Mesendoderm (in vitro differentiated cells): ENCODE data around the gene SPINT2.

Experiments
- DNase-seq: peaks from one replicate; pipeline ENCODE4 v3.0.0; 2013
- H2AK5ac ChIP-seq: 2 replicates; pipeline ENCODE4 v1.6.1; 2013; ENCODE audit warnings: low read length, inconsistent platforms
- H2BK120ac ChIP-seq: 2 replicates; pipeline ENCODE4 v1.6.1; 2013; ENCODE audit warnings: low read depth, mild to moderate bottlenecking, low read length, moderate library complexity, mixed read lengths
- H2BK15ac ChIP-seq: replicated peaks from 2 replicates; pipeline ENCODE4 v1.6.1; 2013; ENCODE audit warnings: low read depth, mild to moderate bottlenecking, moderate library complexity
- H2BK5ac ChIP-seq: 2 replicates; pipeline ENCODE4 v1.6.1; 2013; ENCODE audit warnings: low read length, inconsistent platforms
- H3K18ac ChIP-seq: 2 replicates; pipeline ENCODE4 v1.6.1; 2013; ENCODE audit warnings: mild to moderate bottlenecking, low read length, mixed read lengths
- H3K23ac ChIP-seq: one replicate; pipeline ENCODE4 v1.6.1; 2013; ENCODE audit warnings: low read length
- H3K27ac ChIP-seq: 2 replicates; pipeline ENCODE4 v1.5.1; 2013; ENCODE audit warnings: low read depth, mild to moderate bottlenecking, inconsistent platforms, low read length, moderate library complexity
- H3K27me3 ChIP-seq: 2 replicates; pipeline ENCODE4 v1.6.1; 2013; ENCODE audit warnings: low read length, control low read depth, mild to moderate bottlenecking, inconsistent platforms; ENCODE audit not compliant: insufficient read depth, poor library complexity
- H3K36me3 ChIP-seq: 2 replicates; pipeline ENCODE4 v1.6.1; 2013; ENCODE audit warnings: low read length, inconsistent platforms; ENCODE audit not compliant: control insufficient read depth, insufficient read depth
- H3K4ac ChIP-seq: one replicate; pipeline ENCODE4 v1.6.1; 2013; ENCODE audit warnings: low read depth, mild to moderate bottlenecking, low read length, moderate library complexity
- H3K4me1 ChIP-seq: 2 replicates; pipeline ENCODE4 v1.6.1; 2013; ENCODE audit warnings: low read depth, low read length, inconsistent platforms; ENCODE audit not compliant: control insufficient read depth
- H3K4me2 ChIP-seq: 2 replicates; pipeline ENCODE4 v1.6.1; 2013; ENCODE audit warnings: low read length
- H3K4me3 ChIP-seq: 2 replicates; pipeline ENCODE4 v1.5.1; 2013; ENCODE audit warnings: mild to moderate bottlenecking, low read length
- H3K56ac ChIP-seq: one replicate; pipeline ENCODE4 v1.6.1; 2013; ENCODE audit warnings: low read length
- H3K79me1 ChIP-seq: 2 replicates; pipeline ENCODE4 v1.6.1; 2013; ENCODE audit warnings: low read length, inconsistent platforms
- H3K79me2 ChIP-seq: 2 replicates; pipeline ENCODE4 v1.6.1; 2013; ENCODE audit warnings: mild to moderate bottlenecking, low read length; ENCODE audit not compliant: control insufficient read depth, insufficient read depth
- H3K9ac ChIP-seq: 2 replicates; pipeline ENCODE4 v1.6.1; 2013; ENCODE audit warnings: low read length, inconsistent platforms
- H4K5ac ChIP-seq: one replicate; pipeline ENCODE4 v1.6.1; 2013; ENCODE audit warnings: low read length
- H4K8ac ChIP-seq: one replicate; pipeline ENCODE4 v1.6.1; 2013; ENCODE audit warnings: low read depth, mild to moderate bottlenecking, control low read depth, low read length, moderate library complexity
- WGBS: extraction: QIAGEN DNeasy Blood & Tissue Kit; methylation state at CpG from one replicate; pipeline ENCODE4 v1.1.7; 2013; ENCODE audit warnings: low lambda C conversion rate, missing lambda C conversion rate; ENCODE audit not compliant: insufficient coverage; ENCODE audit errors: extremely low coverage; 5-methylcytosine and 5-hydroxymethylcytosine counted together

SPINT2 gene

GRCh38 chr19:38280030-38280921, 15.9 kb downstream of the SPINT2 start:
- Histone ChIP-seq H2BK120ac (no peak overlapping the region), H4K5ac (no peak overlapping the region), H3K4ac (no peak overlapping the region), H3K23ac (no peak overlapping the region), H3K36me3 (peaks cover 5% of the 10 kb centered on the region), H3K4me3 (no peak overlapping the region), H4K8ac (no peak overlapping the region), H3K4me2 (no peak overlapping the region), H2BK15ac (no peak overlapping the region), H2BK5ac (no peak overlapping the region), H3K56ac (no peak overlapping the region), H3K79me2 (peaks cover 37% of the 10 kb centered on the region), H3K9ac (no peak overlapping the region), H3K27me3 (no peaks in the 10 kb centered on the region), H3K79me1 (peaks cover 23% of the 10 kb centered on the region), H2AK5ac (no peak overlapping the region), H3K27ac (no peak overlapping the region), H3K18ac (no peak overlapping the region), H3K4me1 (no peaks in the 10 kb centered on the region)
- no peak for DNase-seq
- no CpG with 5 or more reads among the region's 17 CpGs for WGBS

DNA sequence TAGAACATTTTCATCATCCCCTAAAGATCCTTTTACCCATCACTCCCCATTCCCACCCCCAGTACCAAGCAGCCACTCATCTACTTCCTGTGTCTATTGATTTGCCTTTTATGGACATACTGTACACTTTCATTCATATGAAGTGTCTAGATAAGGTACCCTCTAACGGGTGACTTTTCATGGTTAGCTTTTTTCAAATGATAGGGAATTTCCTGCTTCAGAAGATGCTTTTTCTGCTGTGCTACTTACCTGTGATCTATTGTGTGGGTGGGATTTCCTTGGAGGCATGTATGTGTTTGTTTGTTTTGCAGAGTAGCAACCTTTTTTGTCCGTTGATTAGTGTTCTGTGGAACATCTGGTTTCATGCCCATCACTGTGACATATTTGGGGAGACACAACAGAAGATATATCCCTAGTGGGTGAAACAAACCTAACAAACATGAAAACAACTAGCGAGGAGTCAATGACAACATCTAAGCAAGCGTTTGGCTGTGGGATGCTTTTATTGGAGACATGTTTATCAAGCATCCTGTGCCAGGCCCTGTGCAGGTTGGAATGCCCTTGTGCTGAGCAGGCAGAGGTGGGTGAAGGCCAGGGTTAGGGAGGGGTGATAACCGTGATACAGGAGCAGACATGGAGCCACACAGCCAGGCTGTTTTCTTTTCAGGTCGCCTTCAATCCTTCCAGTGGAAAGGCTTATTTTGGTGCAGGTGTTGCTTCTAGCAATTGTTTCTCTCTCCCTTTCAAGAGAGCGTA, 17.6 kb downstream of the SPINT2 start:
- H2BK15ac ChIP-seq = no peak overlapping the region
- no peak overlapping the region for H2BK120ac ChIP-seq
- peaks cover 8% of the 10 kb centered on the region for H3K36me3 ChIP-seq
- no peak overlapping the region for H3K56ac ChIP-seq
- no peak overlapping the region for H3K4ac ChIP-seq
- H2AK5ac ChIP-seq = no peak overlapping the region
- no peaks in the 10 kb centered on the region for H3K27me3 ChIP-seq
- H3K23ac ChIP-seq = no peak overlapping the region
- H3K4me3 ChIP-seq = no peak overlapping the region
- H3K4me1 ChIP-seq = no peaks in the 10 kb centered on the region
- no peak overlapping the region for H2BK5ac ChIP-seq
- H4K5ac ChIP-seq = no peak overlapping the region
- H3K79me1 ChIP-seq = peaks cover 25% of the 10 kb centered on the region
- H3K27ac ChIP-seq = no peak overlapping the region
- no peak overlapping the region for H3K4me2 ChIP-seq
- no peak overlapping the region for H4K8ac ChIP-seq
- no CpG with 5 or more reads among the region's 7 CpGs for WGBS
- DNase-seq = no peak
- H3K79me2 ChIP-seq = peaks cover 34% of the 10 kb centered on the region
- H3K18ac ChIP-seq = no peak overlapping the region
- no peak overlapping the region for H3K9ac ChIP-seq

DNA sequence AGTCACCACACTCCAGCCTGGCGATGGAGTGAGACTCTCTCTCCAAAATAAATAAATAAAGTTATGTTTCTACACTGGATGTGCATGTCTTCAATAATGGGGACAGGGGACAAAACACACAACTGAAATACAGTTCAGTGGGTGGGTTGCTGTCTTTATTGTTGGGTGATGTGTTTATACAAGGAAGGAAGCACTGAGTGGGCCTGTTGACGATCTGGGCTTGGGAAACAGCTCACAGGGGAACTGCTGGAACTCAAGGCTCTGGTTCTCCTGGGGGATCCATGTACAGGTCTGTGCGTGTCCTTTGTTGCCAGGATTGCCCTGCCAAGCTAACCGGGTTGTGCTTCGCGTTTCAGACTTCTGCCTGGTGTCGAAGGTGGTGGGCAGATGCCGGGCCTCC, 18.9 kb downstream of the SPINT2 start:
- no peak overlapping the region for H3K9ac ChIP-seq
- no peak overlapping the region for H3K4me2 ChIP-seq
- H3K18ac ChIP-seq = no peak overlapping the region
- peaks cover 8% of the 10 kb centered on the region for H3K36me3 ChIP-seq
- H3K27ac ChIP-seq = no peak overlapping the region
- H4K5ac ChIP-seq = no peak overlapping the region
- no peaks in the 10 kb centered on the region for H3K4me1 ChIP-seq
- no peak overlapping the region for H3K4ac ChIP-seq
- no peak overlapping the region for H3K23ac ChIP-seq
- no peak for DNase-seq
- H2AK5ac ChIP-seq = no peak overlapping the region
- no peak overlapping the region for H3K4me3 ChIP-seq
- no peak overlapping the region for H2BK5ac ChIP-seq
- no peaks in the 10 kb centered on the region for H3K27me3 ChIP-seq
- whole genome bisulfite sequencing = no CpG with 5 or more reads among the region's 8 CpGs
- peaks cover 23% of the 10 kb centered on the region for H3K79me2 ChIP-seq
- no peak overlapping the region for H4K8ac ChIP-seq
- no peak overlapping the region for H3K56ac ChIP-seq
- H2BK120ac ChIP-seq = no peak overlapping the region
- H2BK15ac ChIP-seq = no peak overlapping the region
- peaks cover 22% of the 10 kb centered on the region for H3K79me1 ChIP-seq

DNA sequence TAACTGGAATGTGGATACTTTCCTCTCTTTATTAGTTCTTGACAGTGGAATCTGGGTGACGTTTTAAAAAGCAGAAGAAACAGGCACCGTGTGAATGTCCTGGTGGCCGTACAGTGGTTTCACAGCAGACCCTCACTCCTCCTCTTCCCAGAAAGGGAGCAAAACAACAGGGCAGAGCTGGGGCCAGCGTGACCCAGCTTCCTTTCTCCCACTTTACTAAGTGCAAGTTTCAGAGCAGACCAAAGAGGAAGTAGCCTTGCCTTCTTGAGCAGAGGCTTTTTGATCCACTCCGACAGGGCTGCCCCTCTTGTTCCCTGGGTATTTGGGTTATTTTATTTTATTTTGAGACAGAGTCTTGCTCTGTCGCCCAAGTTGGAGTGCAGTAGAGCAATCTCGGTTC, 20.0 kb downstream of the SPINT2 start:
- Histone ChIP-seq H3K27me3 (no peaks in the 10 kb centered on the region), H4K5ac (no peak overlapping the region), H2BK15ac (no peak overlapping the region), H3K4me3 (no peak overlapping the region), H2BK120ac (no peak overlapping the region), H3K18ac (no peak overlapping the region), H3K79me1 (peaks cover 21% of the 10 kb centered on the region), H3K36me3 (peaks cover 10% of the 10 kb centered on the region), H2AK5ac (no peak overlapping the region), H3K4me1 (no peaks in the 10 kb centered on the region), H3K27ac (no peak overlapping the region), H4K8ac (no peak overlapping the region), H3K4ac (no peak overlapping the region), H3K23ac (no peak overlapping the region), H3K56ac (no peak overlapping the region), H2BK5ac (no peak overlapping the region), H3K79me2 (peaks cover 22% of the 10 kb centered on the region), H3K4me2 (no peak overlapping the region), H3K9ac (no peak overlapping the region)
- no peak for DNase-seq
- no CpG with 5 or more reads among the region's 7 CpGs for WGBS

DNA sequence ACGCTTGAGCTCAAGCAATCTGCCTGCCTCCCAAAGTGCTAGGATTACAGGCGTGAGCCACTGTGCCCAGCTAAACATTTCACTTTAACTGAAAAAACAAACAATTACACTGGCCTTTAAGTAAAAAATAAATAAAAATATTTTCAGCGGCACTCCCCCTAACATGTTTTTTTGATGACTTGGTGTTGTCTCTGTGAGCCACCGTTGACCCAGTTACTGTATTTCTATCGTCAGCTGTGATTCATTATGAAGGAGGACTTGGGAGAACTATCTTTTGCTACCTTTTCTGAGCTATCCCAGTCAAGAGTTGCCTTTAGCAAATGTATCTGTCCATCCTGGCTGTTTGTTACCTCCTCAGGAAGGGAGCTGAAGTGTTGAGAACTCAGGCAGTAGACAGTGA, 21.2 kb downstream of the SPINT2 start:
- Histone ChIP-seq H3K23ac (no peak overlapping the region), H2AK5ac (no peak overlapping the region), H3K27ac (no peak overlapping the region), H3K4me1 (no peaks in the 10 kb centered on the region), H3K4me2 (no peak overlapping the region), H2BK120ac (no peak overlapping the region), H4K5ac (no peak overlapping the region), H3K79me2 (peaks cover 15% of the 10 kb centered on the region), H2BK15ac (no peak overlapping the region), H3K4me3 (no peak overlapping the region), H2BK5ac (no peak overlapping the region), H3K27me3 (no peaks in the 10 kb centered on the region), H3K36me3 (peaks cover 8% of the 10 kb centered on the region), H3K9ac (no peak overlapping the region), H3K79me1 (peaks cover 17% of the 10 kb centered on the region), H3K56ac (no peak overlapping the region), H4K8ac (no peak overlapping the region), H3K18ac (no peak overlapping the region), H3K4ac (no peak overlapping the region)
- DNase-seq = no peak
- WGBS = no CpG with 5 or more reads among the region's 5 CpGs
